ENCODE data around the gene SORCS3.

DNA sequence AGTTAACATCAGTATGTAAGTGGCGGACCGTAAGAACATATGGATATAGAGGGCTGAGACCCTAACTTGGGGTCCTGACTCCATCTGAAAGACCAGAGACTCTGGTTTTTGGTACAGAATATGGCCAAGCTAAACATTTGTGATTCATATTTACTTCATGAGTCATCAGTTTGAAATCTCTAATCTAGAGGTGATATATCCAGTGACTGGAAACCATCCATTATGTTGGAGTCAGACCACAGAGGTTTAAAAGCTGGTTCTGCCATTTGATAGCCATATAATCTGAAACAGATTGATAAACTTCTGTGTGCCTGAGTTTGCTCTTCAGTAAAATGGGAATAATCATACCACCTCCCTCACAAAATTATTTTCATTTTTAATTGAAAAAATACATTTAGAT lies 505.3 kb downstream of the SORCS3 start:
- TF ChIP-seq CTCF (conservative IDR thresholded peaks at IDR 0.05; ENCODE audit: low read depth, low read length), result no peak
- no peak for TF ChIP-seq POLR2A (IDR thresholded peaks at IDR 0.05; ENCODE audit: low read depth, low read length)
- no peak for TF ChIP-seq RCOR1 (IDR thresholded peaks at IDR 0.05; ENCODE audit: insufficient replicate concordance, low read length)
- no peak for TF ChIP-seq BHLHE40 (IDR thresholded peaks at IDR 0.05; ENCODE audit: low read depth, low read length)
- no peak for TF ChIP-seq CHD1 (IDR thresholded peaks at IDR 0.05; ENCODE audit: low read depth, low read length)

All from IMR-90 (cell line).